Measurements from ENCODE around the gene ACOXL.

The ACOXL gene

GRCh38 chr2:110791435-110791834, 59.1 kb downstream of the ACOXL start:
- no peak for DNase-seq

- DNase-seq: no peak
Observed at GRCh38 chr2:110793034-110793433, 60.7 kb downstream of the ACOXL start.

- no peak for DNase-seq
Observed at GRCh38 chr2:110794390-110794789, 62.0 kb downstream of the ACOXL start.

- no peak for DNase-seq
Observed at GRCh38 chr2:110794951-110795350, 62.6 kb downstream of the ACOXL start.

GRCh38 chr2:110796716-110797301, 64.4 kb downstream of the ACOXL start:
- no peak for DNase-seq

GRCh38 chr2:110799376-110799775, 67.0 kb downstream of the ACOXL start:
- DNase-seq: no peak

- DNase-seq: no peak
Observed at GRCh38 chr2:110800611-110801402, 68.4 kb downstream of the ACOXL start.

- DNase-seq: no peak
Observed at GRCh38 chr2:110802208-110802932, 70.0 kb downstream of the ACOXL start.

GRCh38 chr2:110804433-110804832, 72.1 kb downstream of the ACOXL start:
- no peak for DNase-seq

- no peak for DNase-seq
Observed at GRCh38 chr2:110804915-110805314, 72.5 kb downstream of the ACOXL start.

- no peak for DNase-seq
Observed at GRCh38 chr2:110805894-110806452, 73.6 kb downstream of the ACOXL start.

- no peak for DNase-seq
Observed at GRCh38 chr2:110807522-110807921, 75.1 kb downstream of the ACOXL start.

- DNase-seq: no peak
Observed at GRCh38 chr2:110810404-110810803, 78.0 kb downstream of the ACOXL start.

- DNase-seq: no peak
Observed at GRCh38 chr2:110812726-110813645, 80.6 kb downstream of the ACOXL start.

GRCh38 chr2:110813896-110814295, 81.5 kb downstream of the ACOXL start:
- DNase-seq: no peak

- no peak for DNase-seq
Observed at GRCh38 chr2:110815938-110816337, 83.6 kb downstream of the ACOXL start.

- DNase-seq: no peak
Observed at GRCh38 chr2:110816404-110817365, 84.3 kb downstream of the ACOXL start.

GRCh38 chr2:110818767-110819481, 86.6 kb downstream of the ACOXL start:
- no peak for DNase-seq

GRCh38 chr2:110819711-110820110, 87.3 kb downstream of the ACOXL start:
- DNase-seq: no peak
